RWPE2 (cell line): Measurements from ENCODE around the gene LRRN4.

Source experiments
- ATAC-seq: fragments of 200-7000 bp; cut with Tn5 transposase; 3 replicates; pipeline ENCODE4 v1.9.1; 2021; ENCODE audit warnings: low read depth
- DNase-seq: peaks from one replicate; pipeline ENCODE4 v3.0.0-alpha.2; 2020; ENCODE audit warnings: low spot score
- H3K27ac ChIP-seq: fragments of 450-650 bp; 2 replicates; pipeline ENCODE4 v1.5.1; 2017; ENCODE audit warnings: mild to moderate bottlenecking; ENCODE audit not compliant: poor library complexity, severe bottlenecking
- H3K27me3 ChIP-seq: fragments of 250-450 bp; sonication (Bioruptor Pico); 2 replicates; pipeline ENCODE4 v1.5.1; 2021; ENCODE audit warnings: mild to moderate bottlenecking, moderate library complexity; ENCODE audit not compliant: insufficient read depth, poor library complexity, severe bottlenecking
- H3K36me3 ChIP-seq: fragments of 250-450 bp; sonication (Bioruptor Pico); 2 replicates; pipeline ENCODE4 v1.5.1; 2020; ENCODE audit warnings: low read depth, mild to moderate bottlenecking, moderate library complexity
- H3K4me1 ChIP-seq: fragments of 250-450 bp; sonication (Bioruptor Pico); 2 replicates; pipeline ENCODE4 v1.5.1; 2021; ENCODE audit warnings: mild to moderate bottlenecking, moderate library complexity; ENCODE audit not compliant: insufficient read depth, poor library complexity, severe bottlenecking
- H3K4me3 ChIP-seq: fragments of 250-450 bp; sonication (Bioruptor Pico); 2 replicates; pipeline ENCODE4 v1.5.1; 2021; ENCODE audit warnings: mild to moderate bottlenecking, moderate library complexity; ENCODE audit not compliant: severe bottlenecking
- H3K9me3 ChIP-seq: fragments of 250-450 bp; sonication (Bioruptor Pico); 2 replicates; pipeline ENCODE4 v1.5.1; 2021; ENCODE audit warnings: mild to moderate bottlenecking, moderate library complexity; ENCODE audit not compliant: severe bottlenecking
- TF ChIP-seq, protein P1 (sequence below): fragments of 450-650 bp; IDR thresholded peaks from one replicate; pipeline ENCODE4 v1.5.1; 2017; ENCODE audit warnings: mild to moderate bottlenecking, moderate library complexity; ENCODE audit not compliant: poor library complexity, severe bottlenecking

Gene LRRN4

DNA sequence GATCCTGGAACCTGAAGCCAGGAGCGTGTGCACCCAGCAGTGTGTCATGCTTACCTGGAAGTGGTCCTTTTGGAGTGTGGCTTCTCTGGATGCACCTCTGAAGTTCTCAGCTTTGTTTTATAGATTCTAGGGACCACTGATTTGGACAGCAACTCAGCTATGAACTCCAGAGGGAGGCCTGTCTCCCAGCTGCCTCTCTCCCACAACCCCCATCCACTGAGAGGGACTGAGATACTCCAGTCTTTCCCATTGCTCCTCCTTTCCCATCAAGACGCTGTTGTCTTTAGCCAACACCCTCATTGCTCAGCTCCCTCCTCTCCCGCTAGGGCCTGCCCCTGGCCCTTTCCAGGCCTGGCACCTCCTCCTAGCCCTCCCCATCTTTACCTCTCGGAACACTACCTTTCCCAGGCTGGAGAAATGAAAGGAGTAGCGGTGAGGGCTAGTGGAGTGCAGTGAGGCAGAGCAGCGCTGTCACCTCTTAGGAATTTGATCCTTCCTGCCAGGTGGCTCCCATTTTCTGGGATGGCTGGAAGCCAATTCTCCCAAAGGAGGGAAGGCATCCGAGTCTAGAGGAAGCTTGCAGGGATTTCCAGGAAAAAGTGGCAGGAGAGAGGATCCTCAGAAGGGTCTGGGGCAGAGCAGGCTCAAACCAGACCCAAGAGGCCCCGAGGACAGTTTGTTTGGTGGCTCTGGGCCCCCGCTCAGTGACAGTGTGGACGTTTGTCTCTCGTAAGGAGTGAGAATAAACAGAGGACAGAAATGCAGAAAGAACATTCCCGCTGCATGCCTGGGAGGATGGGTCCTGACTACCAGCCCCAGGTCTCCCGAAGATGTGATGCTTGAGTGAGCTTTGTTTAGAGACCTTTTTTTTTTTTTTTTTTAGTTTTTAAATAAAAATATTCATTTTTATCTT lies at the start of gene LRRN4:
Gene LRRN4 (minus strand): TSS at position 285 of the 913 bp plus-strand sequence. CDS start 1,261 bp downstream, outside the sequence.
- no peaks in the 10 kb centered on the region for H3K36me3 ChIP-seq
- TF ChIP-seq, protein P1, sequence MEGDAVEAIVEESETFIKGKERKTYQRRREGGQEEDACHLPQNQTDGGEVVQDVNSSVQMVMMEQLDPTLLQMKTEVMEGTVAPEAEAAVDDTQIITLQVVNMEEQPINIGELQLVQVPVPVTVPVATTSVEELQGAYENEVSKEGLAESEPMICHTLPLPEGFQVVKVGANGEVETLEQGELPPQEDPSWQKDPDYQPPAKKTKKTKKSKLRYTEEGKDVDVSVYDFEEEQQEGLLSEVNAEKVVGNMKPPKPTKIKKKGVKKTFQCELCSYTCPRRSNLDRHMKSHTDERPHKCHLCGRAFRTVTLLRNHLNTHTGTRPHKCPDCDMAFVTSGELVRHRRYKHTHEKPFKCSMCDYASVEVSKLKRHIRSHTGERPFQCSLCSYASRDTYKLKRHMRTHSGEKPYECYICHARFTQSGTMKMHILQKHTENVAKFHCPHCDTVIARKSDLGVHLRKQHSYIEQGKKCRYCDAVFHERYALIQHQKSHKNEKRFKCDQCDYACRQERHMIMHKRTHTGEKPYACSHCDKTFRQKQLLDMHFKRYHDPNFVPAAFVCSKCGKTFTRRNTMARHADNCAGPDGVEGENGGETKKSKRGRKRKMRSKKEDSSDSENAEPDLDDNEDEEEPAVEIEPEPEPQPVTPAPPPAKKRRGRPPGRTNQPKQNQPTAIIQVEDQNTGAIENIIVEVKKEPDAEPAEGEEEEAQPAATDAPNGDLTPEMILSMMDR = no peak
- DNase-seq (peak; percentile 86), ATAC-seq (peak; percentile 98)
- no peaks in the 10 kb centered on the region for H3K9me3 ChIP-seq
- peaks cover 15% of the 10 kb centered on the region for H3K4me1 ChIP-seq
- H3K27me3 ChIP-seq = no peaks in the 10 kb centered on the region
- H3K27ac ChIP-seq = peak within 1 kb of the TSS; percentile 44
- no peak within 1 kb of the TSS for H3K4me3 ChIP-seq

DNA sequence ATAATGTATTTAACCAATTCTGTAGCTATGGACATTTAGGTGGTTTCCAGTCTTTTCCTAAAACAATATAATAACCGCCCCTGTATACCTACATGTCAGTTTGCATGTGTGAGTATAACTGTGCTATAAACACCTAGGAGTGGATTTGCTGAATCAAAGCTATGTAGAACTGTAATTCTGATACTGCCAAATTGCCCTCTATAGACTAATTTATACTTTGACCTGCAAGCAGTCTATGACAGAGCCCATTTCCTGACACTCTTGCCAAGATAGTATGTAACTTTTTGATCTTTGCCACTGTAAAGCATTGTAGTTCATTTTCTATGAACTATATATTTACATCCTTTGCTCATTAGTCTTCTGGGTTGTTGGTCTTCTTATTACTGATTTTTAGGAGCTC lies 49.4 kb upstream of the LRRN4 start:
- Histone ChIP-seq H3K36me3 (peaks cover 89% of the 10 kb centered on the region), H3K9me3 (no peaks in the 10 kb centered on the region)

DNA sequence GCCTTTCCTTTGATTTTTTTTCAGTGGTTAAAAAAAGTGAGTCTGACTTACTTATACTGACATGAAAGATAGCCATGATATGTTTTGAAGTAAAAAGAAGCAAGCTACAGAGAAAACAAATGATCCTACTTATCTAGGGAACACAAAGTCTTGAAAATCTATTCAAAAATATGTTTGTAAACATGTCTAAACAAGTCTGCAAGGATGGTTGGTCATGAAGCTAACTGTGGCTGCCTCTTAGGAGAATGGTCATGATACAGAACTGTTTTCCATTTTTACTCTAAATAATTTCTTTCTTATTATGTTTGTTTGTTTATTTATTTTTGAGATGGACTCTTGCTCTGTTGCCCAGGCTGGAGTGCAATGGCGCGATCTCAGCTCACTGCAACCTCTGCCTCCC lies 47.5 kb upstream of the LRRN4 start:
- no peak for DNase-seq
- Histone ChIP-seq H3K4me1 (peaks cover 10% of the 10 kb centered on the region), H3K9me3 (no peaks in the 10 kb centered on the region), H3K27me3 (no peaks in the 10 kb centered on the region), H3K36me3 (peaks cover 92% of the 10 kb centered on the region), H3K4me3 (no peak overlapping the region), H3K27ac (peak overlapping the region; percentile 14)
- 0 out of 3 replicates have a peak, but pooled peaks have one; percentile 27 for ATAC-seq
- TF ChIP-seq, protein P1 = no peak

More for the DNA sequence above, 49.4 kb upstream of the LRRN4 start:
- peaks cover 10% of the 10 kb centered on the region for H3K4me1 ChIP-seq
- no peak overlapping the region for H3K27ac ChIP-seq
- no peak overlapping the region for H3K4me3 ChIP-seq
- no peaks in the 10 kb centered on the region for H3K27me3 ChIP-seq
- no peak for DNase-seq
- TF ChIP-seq, protein P1 = no peak
- ATAC-seq = no peak

DNA sequence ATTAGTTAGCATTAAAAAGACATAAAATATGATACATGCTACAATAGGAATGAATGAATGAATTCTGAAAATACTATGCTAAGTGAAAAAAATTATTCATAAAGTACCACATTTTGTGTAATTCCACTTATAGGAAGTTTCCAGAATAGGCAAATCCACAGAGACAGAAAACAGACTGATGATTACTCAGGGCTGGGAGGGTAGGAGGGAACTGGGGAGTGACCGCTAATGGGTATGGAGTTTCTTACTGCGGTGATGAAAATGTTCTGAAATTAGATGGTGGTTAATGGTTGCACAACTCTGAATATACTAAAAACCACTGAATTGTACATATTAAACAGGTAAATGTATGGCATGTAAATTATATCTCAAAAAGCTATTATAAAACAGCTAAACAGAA lies 46.4 kb upstream of the LRRN4 start:
- Histone ChIP-seq H3K9me3 (no peaks in the 10 kb centered on the region), H3K27me3 (no peaks in the 10 kb centered on the region), H3K36me3 (peaks cover 92% of the 10 kb centered on the region), H3K27ac (no peak overlapping the region), H3K4me1 (peaks cover 10% of the 10 kb centered on the region), H3K4me3 (no peak overlapping the region)
- DNase-seq = no peak
- ATAC-seq = no peak
- TF ChIP-seq, protein P1 = no peak

DNA sequence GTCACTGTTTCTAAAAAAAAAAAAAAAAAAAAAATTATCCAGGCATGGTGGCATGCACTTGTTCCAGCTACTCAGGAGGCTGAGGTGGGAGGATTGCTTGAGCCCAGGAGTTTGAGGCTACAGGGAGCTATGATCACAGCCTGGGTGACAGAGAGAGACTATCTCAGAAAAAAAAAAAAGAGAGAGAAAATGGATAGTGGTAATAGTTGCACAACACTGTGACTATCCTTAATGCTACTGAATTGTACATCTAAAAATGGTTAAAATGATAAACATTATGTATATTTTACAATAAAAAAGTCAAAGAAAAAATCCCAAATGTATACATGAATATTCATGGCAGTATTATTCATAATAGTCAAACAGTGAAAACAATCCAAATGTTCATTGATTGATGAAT lies 46.0 kb upstream of the LRRN4 start:
- H3K27me3 ChIP-seq = no peaks in the 10 kb centered on the region
- H3K4me1 ChIP-seq = peaks cover 10% of the 10 kb centered on the region
- TF ChIP-seq, protein P1 = no peak
- ATAC-seq (no peak), DNase-seq (no peak)
- H3K4me3 ChIP-seq = no peak overlapping the region
- no peak overlapping the region for H3K27ac ChIP-seq
- peaks cover 92% of the 10 kb centered on the region for H3K36me3 ChIP-seq
- no peaks in the 10 kb centered on the region for H3K9me3 ChIP-seq
